Measurements from ENCODE around the gene MYO1E.
A peak's percentile ranks its signal among the peaks of the same experiment; 100 is the strongest.

MYO1E gene

GRCh38 chr15:59369597-59369996 lies 3.1 kb downstream of the MYO1E start:
- no peak overlapping the region for H3K4me3 ChIP-seq (ENCODE audit: low read depth, low read length)
- H3K9ac ChIP-seq (ENCODE audit: low read length) = no peak overlapping the region
- H3K9me3 ChIP-seq (ENCODE audit: control insufficient read depth, insufficient read depth, low read depth, low read length) = no peaks in the 10 kb centered on the region
- H3K27ac ChIP-seq (ENCODE audit: low read depth, low read length) = no peak overlapping the region
- H3K27me3 ChIP-seq (ENCODE audit: control insufficient read depth, insufficient read depth, low read length) = peaks cover 15% of the 10 kb centered on the region; the same call in 1 of the 2 replicates
- peaks cover 21% of the 10 kb centered on the region for H3K4me1 ChIP-seq (ENCODE audit: control insufficient read depth, insufficient read depth, low read length)
- no peaks in the 10 kb centered on the region; the same call in 1 of the 2 replicates for H3K36me3 ChIP-seq (ENCODE audit: control insufficient read depth, insufficient read depth, low read length)

GRCh38 chr15:59367022-59367451 lies 5.6 kb downstream of the MYO1E start:
- H3K9me3 ChIP-seq (ENCODE audit: control insufficient read depth, insufficient read depth, low read depth, low read length) = no peaks in the 10 kb centered on the region
- peaks cover 15% of the 10 kb centered on the region; the same call in 1 of the 2 replicates for H3K27me3 ChIP-seq (ENCODE audit: control insufficient read depth, insufficient read depth, low read length)
- H3K36me3 ChIP-seq (ENCODE audit: control insufficient read depth, insufficient read depth, low read length) = no peaks in the 10 kb centered on the region; the same call in 1 of the 2 replicates
- H3K9ac ChIP-seq (ENCODE audit: low read length) = no peak overlapping the region
- peaks cover 21% of the 10 kb centered on the region for H3K4me1 ChIP-seq (ENCODE audit: control insufficient read depth, insufficient read depth, low read length)
- H3K4me3 ChIP-seq (ENCODE audit: low read depth, low read length) = no peak overlapping the region
- H3K27ac ChIP-seq (ENCODE audit: low read depth, low read length) = no peak overlapping the region; the same call in 1 of the 2 replicates

DNA sequence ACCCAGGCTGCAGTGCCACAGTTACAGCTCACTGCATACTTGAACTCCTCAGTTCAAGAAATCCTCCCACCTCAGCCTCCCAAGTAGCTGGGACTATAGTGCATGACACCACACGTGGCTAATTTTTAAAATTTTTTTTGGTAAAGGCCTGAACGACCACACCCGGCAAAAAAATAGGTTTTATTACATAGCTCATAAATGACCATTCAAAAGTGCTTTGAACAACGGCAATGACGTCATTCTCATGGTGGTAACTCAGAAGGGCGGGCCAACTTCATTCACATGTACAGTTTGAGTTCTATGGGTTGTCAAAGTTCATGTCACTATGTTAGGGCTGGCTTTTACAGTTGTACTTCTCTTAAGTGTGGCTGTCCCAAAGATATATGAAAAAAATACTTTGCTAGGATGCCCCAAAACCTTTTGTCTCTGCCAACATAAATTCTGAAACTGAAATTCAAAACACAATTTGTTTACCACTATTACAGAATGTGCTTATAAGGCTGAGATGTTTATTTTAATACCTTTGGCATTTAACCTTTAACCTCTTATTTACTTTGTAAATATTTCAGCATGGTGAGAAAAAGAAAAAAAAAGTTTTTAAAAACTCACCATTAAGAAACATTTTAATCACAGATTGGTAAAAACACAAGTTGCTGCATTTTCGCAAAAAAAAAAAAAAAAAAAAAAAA lies 6.2 kb downstream of the MYO1E start:
- Histone ChIP-seq H3K4me3 (ENCODE audit: low read depth, low read length) (no peak overlapping the region), H3K27me3 (ENCODE audit: control insufficient read depth, insufficient read depth, low read length) (peaks cover 12% of the 10 kb centered on the region; the same call in 1 of the 2 replicates), H3K27ac (ENCODE audit: low read depth, low read length) (no peak overlapping the region), H3K9me3 (ENCODE audit: control insufficient read depth, insufficient read depth, low read depth, low read length) (no peaks in the 10 kb centered on the region), H3K9ac (ENCODE audit: low read length) (no peak overlapping the region), H3K36me3 (ENCODE audit: control insufficient read depth, insufficient read depth, low read length) (no peaks in the 10 kb centered on the region; the same call in 1 of the 2 replicates), H3K4me1 (ENCODE audit: control insufficient read depth, insufficient read depth, low read length) (peaks cover 21% of the 10 kb centered on the region)

DNA sequence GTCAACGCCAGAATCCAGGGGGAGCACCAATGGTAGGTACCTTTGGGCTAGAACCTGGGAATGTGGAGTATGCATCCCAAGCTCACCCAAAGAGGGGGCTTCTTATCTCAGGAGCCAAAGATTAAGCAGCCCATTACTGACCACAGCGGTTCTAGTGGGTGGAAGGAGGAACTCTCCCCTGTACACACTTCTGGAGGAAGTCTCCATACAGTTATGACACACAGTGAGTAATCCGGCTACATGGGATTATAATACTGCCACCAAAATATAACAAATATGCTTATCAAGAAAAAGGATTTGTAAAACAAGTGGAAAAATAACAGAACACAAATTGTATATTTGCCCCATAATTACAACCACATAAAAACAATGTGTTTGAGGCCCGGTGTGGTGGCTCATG lies 8.4 kb downstream of the MYO1E start:
- Histone ChIP-seq H3K27ac (ENCODE audit: low read depth, low read length) (no peak overlapping the region), H3K4me1 (ENCODE audit: control insufficient read depth, insufficient read depth, low read length) (peaks cover 13% of the 10 kb centered on the region), H3K9ac (ENCODE audit: low read length) (no peak overlapping the region), H3K4me3 (ENCODE audit: low read depth, low read length) (no peak overlapping the region), H3K36me3 (ENCODE audit: control insufficient read depth, insufficient read depth, low read length) (no peaks in the 10 kb centered on the region; the same call in 1 of the 2 replicates), H3K27me3 (ENCODE audit: control insufficient read depth, insufficient read depth, low read length) (no peaks in the 10 kb centered on the region), H3K9me3 (ENCODE audit: control insufficient read depth, insufficient read depth, low read depth, low read length) (no peaks in the 10 kb centered on the region)

DNA sequence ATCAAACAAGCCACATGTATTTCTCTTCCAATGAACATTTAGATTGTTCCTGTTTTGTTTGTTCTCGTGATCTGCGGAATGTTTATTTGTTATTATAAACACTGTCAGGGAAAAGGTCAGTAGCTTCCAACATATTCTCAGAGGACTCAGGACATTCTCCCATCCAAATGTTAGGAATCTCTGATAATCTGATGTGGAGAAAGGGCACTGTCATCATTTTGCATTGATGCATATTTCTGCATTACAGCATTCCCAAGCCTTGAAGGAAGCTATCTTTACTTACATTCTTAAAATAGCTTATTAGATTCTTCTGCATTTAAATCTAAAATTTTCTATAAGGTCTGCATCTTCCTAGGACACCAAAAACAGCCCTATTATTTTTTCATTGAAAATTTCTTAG lies 10.3 kb downstream of the MYO1E start:
- H3K27ac ChIP-seq (ENCODE audit: low read depth, low read length) = no peak overlapping the region
- no peaks in the 10 kb centered on the region for H3K9me3 ChIP-seq (ENCODE audit: control insufficient read depth, insufficient read depth, low read depth, low read length)
- H3K27me3 ChIP-seq (ENCODE audit: control insufficient read depth, insufficient read depth, low read length) = no peaks in the 10 kb centered on the region
- H3K4me3 ChIP-seq (ENCODE audit: low read depth, low read length) = no peak overlapping the region
- no peaks in the 10 kb centered on the region; the same call in 1 of the 2 replicates for H3K36me3 ChIP-seq (ENCODE audit: control insufficient read depth, insufficient read depth, low read length)
- no peak overlapping the region for H3K9ac ChIP-seq (ENCODE audit: low read length)
- peaks cover 11% of the 10 kb centered on the region for H3K4me1 ChIP-seq (ENCODE audit: control insufficient read depth, insufficient read depth, low read length)

GRCh38 chr15:59360896-59361295 lies 11.8 kb downstream of the MYO1E start:
- H3K9me3 ChIP-seq (ENCODE audit: control insufficient read depth, insufficient read depth, low read depth, low read length) = no peaks in the 10 kb centered on the region
- no peak overlapping the region for H3K27ac ChIP-seq (ENCODE audit: low read depth, low read length)
- H3K27me3 ChIP-seq (ENCODE audit: control insufficient read depth, insufficient read depth, low read length) = no peaks in the 10 kb centered on the region
- no peak overlapping the region for H3K9ac ChIP-seq (ENCODE audit: low read length)
- peaks cover 14% of the 10 kb centered on the region for H3K4me1 ChIP-seq (ENCODE audit: control insufficient read depth, insufficient read depth, low read length)
- no peak overlapping the region for H3K4me3 ChIP-seq (ENCODE audit: low read depth, low read length)
- no peaks in the 10 kb centered on the region for H3K36me3 ChIP-seq (ENCODE audit: control insufficient read depth, insufficient read depth, low read length)

DNA sequence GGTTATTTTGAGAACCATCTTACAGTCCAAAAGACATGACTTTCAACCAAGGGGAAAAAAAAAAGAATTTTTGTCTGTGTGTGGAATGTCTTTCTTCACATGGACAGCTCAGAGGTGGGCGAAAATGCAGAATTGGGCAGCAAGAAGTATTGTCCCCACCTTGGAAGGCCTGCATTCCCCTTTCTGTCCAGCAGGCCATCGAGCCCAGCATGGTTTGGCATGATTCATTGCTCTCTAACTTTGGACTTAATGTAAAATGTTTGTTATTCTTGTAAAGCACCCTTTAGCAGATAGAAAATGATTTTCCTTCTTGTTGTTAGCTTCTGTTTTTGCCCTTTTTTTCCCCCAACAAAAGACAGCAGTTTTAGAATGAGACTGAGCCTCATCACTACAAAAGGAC lies 12.4 kb downstream of the MYO1E start:
- Histone ChIP-seq H3K27me3 (ENCODE audit: control insufficient read depth, insufficient read depth, low read length) (no peaks in the 10 kb centered on the region), H3K9ac (ENCODE audit: low read length) (no peak overlapping the region), H3K4me3 (ENCODE audit: low read depth, low read length) (no peak overlapping the region), H3K9me3 (ENCODE audit: control insufficient read depth, insufficient read depth, low read depth, low read length) (no peaks in the 10 kb centered on the region), H3K36me3 (ENCODE audit: control insufficient read depth, insufficient read depth, low read length) (no peaks in the 10 kb centered on the region), H3K4me1 (ENCODE audit: control insufficient read depth, insufficient read depth, low read length) (peaks cover 20% of the 10 kb centered on the region), H3K27ac (ENCODE audit: low read depth, low read length) (no peak overlapping the region)

GRCh38 chr15:59355730-59356129 lies 16.9 kb downstream of the MYO1E start:
- no peak overlapping the region for H3K9ac ChIP-seq (ENCODE audit: low read length)
- peak overlapping the region; percentile 98 for H3K27ac ChIP-seq (ENCODE audit: low read depth, low read length)
- no peaks in the 10 kb centered on the region for H3K36me3 ChIP-seq (ENCODE audit: control insufficient read depth, insufficient read depth, low read length)
- no peaks in the 10 kb centered on the region for H3K27me3 ChIP-seq (ENCODE audit: control insufficient read depth, insufficient read depth, low read length)
- no peak overlapping the region for H3K4me3 ChIP-seq (ENCODE audit: low read depth, low read length)
- no peaks in the 10 kb centered on the region for H3K9me3 ChIP-seq (ENCODE audit: control insufficient read depth, insufficient read depth, low read depth, low read length)
- H3K4me1 ChIP-seq (ENCODE audit: control insufficient read depth, insufficient read depth, low read length) = peaks cover 50% of the 10 kb centered on the region

DNA sequence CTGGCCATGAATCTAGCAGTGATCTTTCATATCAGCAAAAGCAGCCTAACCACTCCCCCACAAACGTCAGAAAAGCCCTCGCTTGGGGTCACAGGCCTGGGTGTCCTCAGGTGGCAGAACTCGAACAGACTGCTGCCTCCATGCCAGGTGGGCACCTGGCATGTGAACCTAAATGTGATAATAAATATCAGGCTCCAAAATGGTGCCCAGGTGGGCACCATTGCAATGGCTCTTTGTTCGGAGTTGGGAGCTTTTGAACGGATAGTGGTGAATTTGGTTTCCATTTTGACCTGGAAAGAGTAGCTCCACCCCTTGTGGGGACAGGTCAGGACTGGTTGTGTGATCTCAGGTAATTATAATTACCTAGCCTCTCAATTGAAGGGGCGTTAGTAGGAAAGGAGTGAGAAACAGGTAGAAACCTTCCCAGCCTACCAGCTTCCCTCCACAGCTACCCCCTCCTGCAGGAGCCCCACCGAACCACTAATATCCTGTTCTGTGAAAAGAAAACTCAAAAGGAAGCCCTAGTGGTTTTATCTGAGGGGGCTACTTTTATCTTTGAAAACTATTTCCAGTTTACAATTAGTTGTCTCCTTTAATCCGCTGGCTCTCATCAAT lies 18.1 kb downstream of the MYO1E start:
- H3K27ac ChIP-seq (ENCODE audit: low read depth, low read length) = peak overlapping the region; percentile 98
- H3K27me3 ChIP-seq (ENCODE audit: control insufficient read depth, insufficient read depth, low read length) = no peaks in the 10 kb centered on the region
- no peaks in the 10 kb centered on the region for H3K36me3 ChIP-seq (ENCODE audit: control insufficient read depth, insufficient read depth, low read length)
- peak overlapping the region; percentile 47 for H3K4me3 ChIP-seq (ENCODE audit: low read depth, low read length)
- peaks cover 58% of the 10 kb centered on the region for H3K4me1 ChIP-seq (ENCODE audit: control insufficient read depth, insufficient read depth, low read length)
- peak overlapping the region; percentile 93 for H3K9ac ChIP-seq (ENCODE audit: low read length)
- H3K9me3 ChIP-seq (ENCODE audit: control insufficient read depth, insufficient read depth, low read depth, low read length) = no peaks in the 10 kb centered on the region

GRCh38 chr15:59353994-59354416 lies 18.7 kb downstream of the MYO1E start:
- no peaks in the 10 kb centered on the region for H3K36me3 ChIP-seq (ENCODE audit: control insufficient read depth, insufficient read depth, low read length)
- peak overlapping the region; percentile 47 for H3K4me3 ChIP-seq (ENCODE audit: low read depth, low read length)
- no peaks in the 10 kb centered on the region for H3K27me3 ChIP-seq (ENCODE audit: control insufficient read depth, insufficient read depth, low read length)
- peaks cover 61% of the 10 kb centered on the region for H3K4me1 ChIP-seq (ENCODE audit: control insufficient read depth, insufficient read depth, low read length)
- peak overlapping the region; percentile 93 for H3K9ac ChIP-seq (ENCODE audit: low read length)
- H3K27ac ChIP-seq (ENCODE audit: low read depth, low read length) = peak overlapping the region; percentile 98
- H3K9me3 ChIP-seq (ENCODE audit: control insufficient read depth, insufficient read depth, low read depth, low read length) = no peaks in the 10 kb centered on the region

DNA sequence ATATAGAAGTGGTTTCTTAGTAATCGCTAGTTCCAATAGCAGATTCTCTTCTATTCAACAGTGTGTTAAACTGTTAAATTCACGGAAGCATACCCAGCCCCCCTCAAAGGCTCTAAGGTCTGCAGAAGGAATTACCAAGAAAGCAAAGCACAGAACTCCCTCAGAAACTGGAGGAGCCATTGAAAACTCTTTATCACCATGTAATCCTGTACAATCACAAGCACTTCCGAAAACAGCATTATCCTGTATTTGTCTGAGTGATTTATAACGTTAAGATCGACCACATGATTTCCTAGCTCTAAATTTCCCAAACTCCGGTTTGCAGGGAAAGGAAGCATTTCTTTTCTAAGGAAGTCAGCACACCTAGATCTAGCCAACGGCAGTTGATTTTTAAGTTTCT lies 20.0 kb downstream of the MYO1E start:
- Histone ChIP-seq H3K36me3 (ENCODE audit: control insufficient read depth, insufficient read depth, low read length) (no peaks in the 10 kb centered on the region), H3K4me1 (ENCODE audit: control insufficient read depth, insufficient read depth, low read length) (peaks cover 69% of the 10 kb centered on the region), H3K27ac (ENCODE audit: low read depth, low read length) (no peak overlapping the region), H3K9me3 (ENCODE audit: control insufficient read depth, insufficient read depth, low read depth, low read length) (no peaks in the 10 kb centered on the region), H3K4me3 (ENCODE audit: low read depth, low read length) (no peak overlapping the region), H3K9ac (ENCODE audit: low read length) (no peak overlapping the region), H3K27me3 (ENCODE audit: control insufficient read depth, insufficient read depth, low read length) (no peaks in the 10 kb centered on the region)
